IPS-NIHi7 (cell line): ENCODE measurements around the gene RABGAP1L.
"Not testable (repeated sequence)": the region's sequence is repeated elsewhere in the genome, so short reads cannot be mapped to it uniquely, and the experiment has no call there.

Experiments used
- DNase-seq: peaks from one replicate; pipeline ENCODE4 v3.0.0; 2012; ENCODE audit warnings: mixed read lengths; ENCODE audit errors: extremely low spot score

The RABGAP1L gene

DNA sequence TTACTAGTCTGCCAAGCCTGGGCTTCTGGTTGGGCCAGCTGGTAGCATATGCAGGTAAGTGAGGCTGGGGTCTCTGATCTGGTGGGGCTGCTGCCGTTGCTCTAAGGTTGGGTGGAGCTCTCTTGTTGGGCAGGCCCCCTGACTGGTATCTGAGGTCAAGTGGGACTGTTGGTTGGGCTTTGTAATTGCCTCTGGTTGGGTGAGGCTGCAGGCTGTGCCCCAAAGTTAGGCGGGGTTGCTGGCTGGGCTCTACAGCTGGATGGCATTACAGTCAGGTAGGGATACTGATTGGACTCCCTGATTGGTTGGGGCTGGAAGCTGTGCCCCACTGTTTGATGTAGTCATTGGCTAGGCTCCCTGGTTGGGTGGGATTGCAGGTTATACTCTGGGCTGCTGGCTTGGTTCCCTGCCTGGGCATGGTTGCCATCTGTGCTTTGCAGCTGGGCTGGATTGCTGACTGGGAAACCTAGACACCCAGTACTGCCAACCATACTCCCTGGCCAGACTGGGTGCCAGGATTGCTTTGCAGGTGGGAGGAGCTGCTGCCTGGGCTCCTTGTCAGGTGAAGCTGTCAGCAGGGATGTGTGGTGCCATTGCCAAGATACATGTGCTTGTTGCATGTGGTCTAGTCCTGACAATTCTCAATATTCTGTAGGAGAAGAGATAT lies 130.5 kb downstream of the RABGAP1L start:
- no peak for DNase-seq

DNA sequence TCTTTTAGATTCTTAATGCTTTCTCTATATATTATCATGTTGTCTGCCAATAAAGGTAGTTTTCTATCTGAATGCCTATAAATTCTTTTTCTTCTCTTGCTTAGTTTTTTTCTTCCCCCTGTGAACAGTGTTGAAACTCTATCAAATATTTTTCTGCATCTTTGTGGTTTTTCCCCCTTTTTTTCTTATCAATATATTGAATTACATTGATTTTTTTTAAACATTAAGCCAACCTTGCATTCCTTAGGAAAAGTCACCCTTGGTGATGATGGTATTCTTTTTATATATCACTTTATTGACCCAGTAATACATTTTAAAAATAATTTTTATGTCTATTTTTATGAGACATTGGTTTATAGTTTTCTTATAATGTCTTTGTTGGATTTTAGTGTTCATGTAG lies 131.7 kb downstream of the RABGAP1L start:
- no peak for DNase-seq

DNA sequence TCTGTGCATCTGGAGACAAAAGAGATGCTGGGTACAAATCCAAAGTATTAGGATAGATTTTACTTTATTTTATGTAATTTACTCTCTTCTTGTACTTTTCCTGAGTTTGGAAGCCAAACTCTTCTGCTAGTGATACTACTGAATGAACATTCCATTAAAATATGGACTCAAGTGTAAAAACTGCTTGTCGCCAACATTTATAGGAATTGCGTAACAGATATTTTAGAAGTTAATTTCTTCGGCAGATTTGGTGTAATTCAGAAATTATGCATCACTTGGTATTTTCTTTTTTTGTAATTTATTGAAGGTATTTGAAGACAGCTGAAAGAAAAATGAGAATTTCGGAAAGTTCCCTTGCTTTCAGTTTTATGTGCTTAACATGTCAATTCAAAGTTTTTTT lies 137.0 kb downstream of the RABGAP1L start:
- DNase-seq: no peak

DNA sequence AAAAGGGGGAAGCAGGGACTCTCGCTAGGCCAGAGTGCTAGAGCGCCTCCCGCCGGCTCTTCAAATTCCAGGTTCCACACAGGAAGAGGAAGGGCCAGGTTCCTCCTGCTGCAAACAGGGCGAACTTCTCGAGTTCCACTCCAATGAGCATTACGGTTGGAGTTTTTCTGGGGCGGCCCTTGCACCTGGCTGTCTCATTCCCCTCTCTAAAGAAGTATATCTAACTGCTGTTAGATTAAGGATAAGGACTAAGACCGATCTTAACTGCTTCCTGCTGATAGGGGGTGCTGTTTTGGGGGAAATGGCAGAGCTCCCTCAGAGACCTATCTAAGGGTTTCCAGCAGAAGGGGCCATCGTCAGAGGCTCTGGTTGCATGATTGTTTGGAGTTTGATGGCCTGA lies 138.0 kb downstream of the RABGAP1L start:
- DNase-seq: peak; percentile 30

DNA sequence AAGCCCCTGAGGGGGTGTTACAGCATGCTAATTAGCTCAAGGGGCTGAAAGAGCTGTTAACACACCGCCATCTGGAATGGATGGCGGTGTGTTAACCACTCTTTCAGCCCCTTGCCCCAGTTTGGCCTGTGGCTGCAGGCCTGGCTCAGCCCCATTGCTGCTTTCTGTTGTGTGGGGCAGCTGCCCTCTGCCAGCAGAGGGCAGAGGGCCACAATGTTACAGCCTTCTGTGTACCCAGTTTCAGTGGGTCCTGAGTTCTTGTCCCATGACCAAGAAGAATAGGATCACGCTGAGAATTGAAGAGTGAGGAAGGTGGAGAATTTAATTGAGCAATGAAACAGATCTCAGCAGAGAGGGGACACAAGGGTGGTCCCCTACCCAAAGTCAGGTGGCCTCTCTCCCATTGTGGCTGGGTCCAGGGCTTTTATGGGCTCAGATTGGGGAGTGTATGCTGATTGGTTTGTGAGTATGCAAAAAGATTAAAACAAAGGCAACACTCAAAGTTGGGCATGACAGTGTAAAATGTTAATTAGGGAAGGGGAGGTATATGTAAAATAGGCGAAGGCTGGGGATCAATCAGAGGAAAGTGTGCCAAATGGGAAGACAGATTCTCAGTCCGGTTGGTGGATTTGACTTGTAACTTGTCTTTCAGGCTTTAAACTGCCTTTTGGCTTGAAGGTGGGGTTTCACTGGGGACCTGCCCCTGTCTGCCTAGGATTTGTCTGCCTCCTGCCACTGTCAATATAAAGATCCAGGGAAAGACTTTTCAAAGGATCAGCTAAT lies 142.2 kb downstream of the RABGAP1L start:
- no peak for DNase-seq

DNA sequence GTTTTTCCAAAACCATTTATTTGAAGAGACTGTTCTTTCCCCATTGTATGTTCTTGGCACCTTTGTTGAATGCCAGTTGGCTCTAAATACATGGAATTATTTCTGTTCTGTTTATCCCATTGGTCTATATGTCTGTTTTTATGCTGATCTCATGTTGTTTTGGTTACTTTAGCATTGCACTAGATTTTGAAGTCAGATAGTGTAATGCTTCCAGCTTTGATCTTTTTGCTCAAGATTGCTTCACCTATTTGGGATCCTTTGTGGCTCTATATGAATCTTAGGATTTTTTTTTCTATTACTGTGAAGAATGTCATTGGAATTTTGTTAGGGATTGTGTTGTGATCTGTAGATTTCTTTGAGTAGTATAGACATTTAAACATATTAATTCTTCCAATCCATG lies 149.3 kb downstream of the RABGAP1L start:
- no peak for DNase-seq

DNA sequence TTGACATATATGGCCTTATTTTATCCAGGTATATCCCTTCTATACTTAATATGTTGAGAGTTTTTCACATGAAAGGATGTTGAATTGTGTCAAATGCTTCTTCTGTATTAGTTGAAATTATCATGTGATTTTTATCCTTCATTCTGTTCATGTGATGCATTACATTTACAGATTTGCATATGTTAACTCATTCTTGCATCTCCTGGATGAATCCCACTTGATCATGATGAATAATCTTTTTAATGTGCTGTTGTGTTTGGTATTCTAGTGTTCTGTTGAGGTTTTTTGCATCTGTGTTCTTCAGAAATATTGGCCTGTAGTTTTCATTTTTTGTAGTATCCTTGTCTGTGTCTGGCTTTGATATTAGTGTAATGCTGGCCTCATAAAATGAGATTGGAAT lies 150.2 kb downstream of the RABGAP1L start:
- DNase-seq: no peak

DNA sequence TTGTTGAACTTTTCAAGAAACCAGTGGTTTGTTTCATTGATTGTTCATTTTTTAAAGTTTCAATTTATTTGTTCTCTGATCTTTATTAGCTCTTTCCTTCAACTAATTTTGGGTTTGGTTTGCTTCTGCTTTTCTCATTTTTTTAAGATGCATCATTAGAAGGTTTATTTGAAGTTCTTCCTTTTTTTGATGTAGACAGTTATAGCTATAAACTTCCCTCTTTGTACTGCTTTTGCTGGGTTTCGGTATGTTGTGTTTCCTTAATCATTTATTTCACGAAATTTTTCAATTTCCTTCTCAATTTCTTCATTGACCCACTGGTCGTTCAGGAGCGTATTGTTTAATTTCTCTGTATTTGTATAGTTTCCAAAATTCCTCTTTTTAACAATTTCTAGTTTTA lies 155.1 kb downstream of the RABGAP1L start:
- DNase-seq: no peak

DNA sequence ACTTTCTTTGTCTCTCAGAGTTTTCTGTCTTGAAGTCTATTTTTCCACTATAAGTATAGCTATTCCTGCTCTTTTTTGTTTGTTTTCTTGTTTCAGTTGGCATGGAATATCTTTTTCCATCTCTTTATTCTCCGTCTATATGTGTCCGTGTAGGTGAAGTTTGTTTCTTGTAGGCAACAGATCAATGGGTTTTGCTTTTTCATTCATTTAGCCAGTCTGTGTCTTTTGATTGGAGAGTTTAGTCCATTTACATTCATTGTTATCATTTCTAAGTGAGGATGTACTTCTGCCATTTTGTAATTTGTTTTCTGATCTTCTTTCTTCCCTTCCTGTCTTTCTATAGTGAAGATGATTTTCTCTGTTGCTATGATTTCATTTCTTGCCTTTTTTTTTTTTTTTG lies 155.9 kb downstream of the RABGAP1L start:
- no peak for DNase-seq

DNA sequence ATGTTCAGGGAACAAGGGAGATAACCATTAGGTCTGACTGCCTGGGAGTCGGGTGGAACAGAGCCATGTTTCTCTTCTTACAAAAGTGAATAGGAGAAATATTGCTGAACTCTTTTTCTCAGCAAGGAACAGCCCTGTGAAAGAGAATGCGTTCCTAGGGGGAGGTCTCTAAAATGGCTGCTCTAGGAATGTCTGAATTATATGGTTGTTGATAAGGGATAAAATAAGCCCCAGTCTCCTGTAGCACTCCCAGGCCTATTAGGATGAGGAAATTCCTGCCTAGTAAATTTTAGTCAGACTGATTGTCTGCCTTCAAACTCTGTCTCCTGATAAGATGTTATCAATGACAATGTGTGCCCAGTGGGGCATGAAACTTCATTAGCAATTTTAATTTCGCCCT lies 161.6 kb downstream of the RABGAP1L start:
- DNase-seq: not testable (repeated sequence)

DNA sequence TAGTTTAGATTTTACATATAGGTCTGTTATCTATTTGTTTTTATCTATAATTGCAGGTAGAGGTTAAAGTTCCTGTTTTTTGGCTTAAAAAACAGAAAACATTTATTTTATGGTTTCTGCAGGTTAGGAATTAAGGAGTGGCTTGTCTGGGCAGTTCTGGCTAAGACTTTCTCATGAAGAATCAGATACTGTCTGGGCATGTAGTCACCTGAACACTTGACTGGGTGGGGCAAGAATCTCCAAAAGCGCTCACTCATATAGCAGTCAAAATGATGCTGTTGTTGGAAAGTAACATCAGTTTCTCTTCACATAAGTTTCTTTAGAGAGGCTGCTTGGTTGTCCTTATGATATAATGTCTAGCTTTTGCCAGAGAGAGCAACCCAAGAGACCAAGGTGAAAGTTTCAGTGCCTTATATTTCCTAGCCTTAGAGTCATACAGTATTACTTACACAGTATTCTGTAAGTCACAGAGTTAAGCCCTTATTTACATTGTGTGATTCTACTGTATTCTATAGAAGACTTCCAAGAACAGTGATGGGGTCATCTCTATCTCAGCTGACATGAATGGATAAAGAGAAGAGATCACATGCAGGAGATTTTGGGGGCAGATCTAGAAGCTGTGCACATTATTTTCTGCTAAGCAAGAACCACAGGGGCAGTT lies 163.0 kb downstream of the RABGAP1L start:
- DNase-seq: no peak

DNA sequence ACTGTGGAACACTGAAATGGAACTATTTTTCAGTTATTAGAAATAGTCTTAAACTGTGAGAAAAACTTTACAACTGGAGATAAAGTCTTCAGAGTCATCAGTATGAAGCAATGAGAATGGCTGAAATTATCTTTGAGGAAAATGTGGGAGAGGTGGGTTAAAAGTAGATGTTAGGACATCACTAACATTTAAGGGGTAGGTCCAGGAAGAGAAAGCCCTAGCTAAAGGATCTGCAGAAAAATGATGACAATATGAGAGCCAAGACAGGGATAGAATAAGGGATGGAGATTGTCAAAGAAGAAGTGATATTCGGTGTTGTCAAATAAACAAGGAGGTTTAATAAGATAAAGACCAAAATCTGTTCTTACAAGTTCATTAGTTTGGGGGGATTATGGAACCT lies 165.2 kb downstream of the RABGAP1L start:
- DNase-seq: no peak

DNA sequence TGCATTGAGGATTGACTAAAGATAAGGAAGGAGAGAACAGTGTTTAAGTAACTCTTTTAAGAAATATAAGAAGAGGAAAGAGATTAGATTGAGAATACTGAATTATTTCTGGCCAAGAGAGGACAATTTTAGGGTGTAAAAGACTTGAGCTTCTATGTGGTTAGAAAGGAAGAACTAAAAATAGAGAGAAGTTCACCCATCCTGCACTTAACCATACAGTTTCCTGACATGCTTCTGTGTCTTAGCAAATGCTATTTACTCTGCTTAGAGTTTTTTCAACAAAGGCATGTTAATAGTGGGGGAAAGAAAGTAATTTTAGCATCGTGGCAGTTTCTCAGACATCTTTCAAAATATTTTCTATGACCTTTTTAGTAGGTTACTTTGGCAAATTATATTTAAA lies 165.6 kb downstream of the RABGAP1L start:
- DNase-seq: no peak

DNA sequence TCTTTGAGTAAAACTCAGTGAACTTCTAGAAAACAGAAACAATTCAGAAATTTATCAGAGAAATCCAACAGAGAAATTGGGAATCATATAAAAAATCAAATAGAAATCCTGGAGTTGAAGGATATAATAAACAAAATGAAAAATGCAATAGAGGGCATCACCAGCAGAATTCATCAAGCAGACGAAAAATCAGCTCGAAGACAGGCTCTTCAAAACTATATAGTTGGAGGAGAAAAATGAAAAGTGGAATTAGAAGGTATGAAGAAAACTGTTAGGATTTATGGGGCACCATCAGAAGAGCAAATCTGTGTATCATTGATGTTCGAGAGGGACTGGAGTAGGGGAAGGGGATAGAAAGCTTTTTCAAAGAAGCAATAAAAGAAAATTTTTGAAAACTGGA lies 167.0 kb downstream of the RABGAP1L start:
- DNase-seq: no peak

DNA sequence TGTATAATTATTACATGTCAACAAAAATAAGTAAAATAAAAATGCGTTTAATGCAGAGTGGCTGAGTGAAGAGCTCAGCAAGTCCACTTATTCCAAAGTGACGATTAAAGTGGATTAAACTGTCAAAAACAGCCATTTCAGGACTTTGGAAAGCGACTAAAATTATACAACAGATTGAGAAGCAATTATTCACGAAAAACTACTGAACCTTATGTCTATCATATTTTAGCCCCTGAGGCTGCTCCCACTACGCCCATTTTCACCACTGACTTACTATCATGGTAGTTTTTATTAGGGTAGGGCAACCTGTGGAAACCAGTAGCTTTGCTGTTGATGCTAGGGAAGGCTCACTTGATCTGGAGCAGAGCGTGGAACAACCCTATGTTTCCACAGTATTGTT lies 174.1 kb downstream of the RABGAP1L start:
- no peak for DNase-seq

DNA sequence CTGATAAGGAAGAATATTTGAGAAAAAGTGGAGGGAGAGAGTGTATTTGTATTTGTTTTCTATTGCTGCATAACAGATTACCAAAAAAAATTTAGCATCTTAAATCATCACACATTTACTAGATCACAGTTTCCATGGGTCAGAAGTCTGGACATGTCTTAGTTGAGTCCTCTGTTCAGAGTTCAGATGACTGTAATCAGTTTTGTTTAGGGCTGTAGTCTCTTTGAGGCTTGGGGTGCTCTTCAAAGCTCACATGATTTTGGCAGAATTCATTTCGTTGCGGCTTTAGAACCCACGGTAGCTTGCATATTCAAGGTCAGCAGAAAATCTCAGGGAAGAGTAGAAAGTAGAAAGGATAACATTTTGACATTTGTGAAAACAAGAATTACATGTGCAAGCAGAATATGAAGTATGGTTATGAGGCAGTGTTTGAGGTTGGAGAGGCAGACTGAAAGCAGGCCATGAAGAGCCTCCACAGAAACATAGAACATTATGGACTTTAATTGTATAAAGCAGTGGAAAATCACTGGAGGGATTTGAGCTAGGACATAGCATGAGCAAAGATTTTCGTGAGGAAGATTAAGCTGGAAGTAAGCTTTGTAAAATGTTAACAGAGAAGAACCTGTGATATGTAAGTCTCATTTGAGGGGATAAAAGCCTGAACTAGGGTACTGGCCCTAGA lies 177.8 kb downstream of the RABGAP1L start:
- no peak for DNase-seq

DNA sequence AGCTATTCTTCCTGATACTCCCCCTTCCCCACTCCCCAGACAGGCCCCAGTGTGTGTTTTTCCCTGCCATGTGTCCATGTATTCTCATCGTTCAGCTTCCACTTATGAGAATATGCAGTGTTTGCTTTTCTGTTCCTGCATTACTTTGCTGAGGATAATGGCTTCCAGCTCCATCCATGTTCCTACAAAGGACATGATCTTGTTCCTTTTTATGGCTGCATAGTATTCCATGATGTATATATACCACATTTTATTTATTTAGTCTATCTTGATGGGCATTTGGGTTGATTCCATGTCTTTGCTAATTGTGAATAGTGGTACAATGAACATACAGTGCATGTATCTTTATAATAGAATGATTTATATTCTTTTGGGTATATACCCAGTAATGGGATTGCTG lies 181.1 kb downstream of the RABGAP1L start:
- not testable (repeated sequence) for DNase-seq

DNA sequence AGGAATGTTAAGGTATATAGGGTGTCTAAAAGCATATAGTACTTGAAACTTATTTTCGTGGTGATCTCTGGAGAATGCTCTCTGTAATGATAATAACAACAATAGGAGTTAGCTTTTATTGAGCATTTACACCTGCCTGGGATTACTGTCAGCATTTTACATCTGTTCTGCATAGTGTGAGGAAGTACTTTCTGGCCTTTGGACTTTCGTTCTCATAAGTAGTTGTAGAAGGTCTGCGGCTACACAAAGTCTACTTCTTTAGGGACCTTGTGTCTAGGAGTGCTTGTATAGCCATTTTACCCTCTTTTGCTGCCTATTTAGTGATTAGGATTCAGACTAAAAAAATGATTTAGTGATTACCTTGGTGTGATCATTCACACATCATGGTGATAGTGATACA lies 184.8 kb downstream of the RABGAP1L start:
- DNase-seq: no peak

DNA sequence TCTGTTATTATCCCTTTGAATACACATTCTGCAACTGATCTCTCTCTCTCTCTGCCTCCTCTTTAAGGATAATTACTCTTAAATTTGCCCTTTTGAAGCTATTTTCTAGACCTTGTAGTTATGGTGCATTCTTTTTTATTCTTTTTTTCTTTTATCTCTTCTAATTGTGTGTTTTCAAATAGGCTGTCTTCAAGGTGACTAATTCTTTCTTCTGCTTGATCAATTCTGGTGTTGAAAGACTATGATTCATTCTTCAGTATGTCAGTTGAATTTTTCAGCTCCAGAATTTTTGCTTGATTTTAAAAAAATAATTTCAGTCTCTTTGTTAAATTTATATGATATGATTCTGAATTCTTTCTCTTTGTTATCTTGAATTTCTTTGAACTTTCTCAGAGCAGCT lies 192.8 kb downstream of the RABGAP1L start:
- no peak for DNase-seq

DNA sequence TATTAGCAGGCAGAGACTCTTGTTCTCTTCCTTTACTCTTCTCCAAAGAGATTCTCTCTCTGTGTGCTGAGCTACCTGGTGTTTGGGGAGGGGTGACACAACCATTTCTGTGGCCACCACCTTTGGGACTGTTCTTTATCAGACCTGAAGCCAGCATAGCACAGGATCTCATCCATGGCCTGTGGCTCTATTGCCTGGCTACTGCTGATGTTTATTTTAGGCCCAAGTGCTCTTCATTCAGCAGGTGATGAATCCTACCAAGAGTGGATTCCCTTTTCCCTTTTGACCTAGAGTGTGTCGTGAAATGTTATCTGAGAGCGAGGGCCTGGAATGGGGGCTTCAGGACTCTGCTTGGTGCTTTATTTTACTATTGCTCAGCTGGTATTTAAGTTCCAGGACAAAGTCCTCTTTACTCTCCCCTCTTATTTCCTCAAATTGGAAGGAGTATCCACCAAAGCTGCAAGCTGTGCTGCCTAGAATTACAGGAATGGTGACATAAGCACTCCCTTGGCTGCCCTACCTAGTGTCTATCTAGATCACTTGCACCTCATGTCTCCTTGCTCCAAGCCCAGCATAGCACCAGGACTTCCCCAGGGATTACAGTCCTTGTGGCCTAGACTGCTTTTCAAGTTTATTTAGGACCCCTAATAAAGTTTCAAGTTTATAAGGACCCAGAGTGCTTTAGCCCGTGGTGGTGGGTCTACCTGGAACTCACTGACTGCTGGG lies 193.7 kb downstream of the RABGAP1L start:
- DNase-seq: no peak

DNA sequence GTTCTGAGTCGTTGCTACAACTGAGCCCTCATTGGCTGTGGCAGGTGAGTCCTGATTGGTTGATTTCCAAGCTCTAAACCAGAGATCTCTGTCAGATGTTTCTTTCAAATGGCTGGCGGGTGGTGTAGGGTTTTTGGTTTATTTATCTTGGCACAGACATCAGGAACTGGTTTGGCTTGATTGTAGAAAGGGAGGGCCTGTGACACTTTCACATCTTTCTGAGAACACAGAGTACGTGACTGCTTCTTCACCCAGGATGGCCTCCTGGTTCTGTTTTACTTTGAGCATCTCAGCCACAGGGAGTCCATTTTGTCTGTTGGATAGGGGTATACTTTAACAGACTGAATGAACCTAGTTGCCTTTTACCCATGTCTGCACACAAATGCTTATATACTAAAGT lies 199.0 kb downstream of the RABGAP1L start:
- no peak for DNase-seq
